Panc1 (cell line): ENCODE results near the gene WDFY3. TPM values are rescaled to one million over a fixed set of nuclear protein-coding genes. Genes with fewer than 3 reads are reported as not detected.

Source experiments
- ATAC-seq: fragments of 200-7000 bp; cut with Tn5 transposase; 2 replicates; pipeline ENCODE4 v1.9.1; 2020; ENCODE audit warnings: mild to moderate bottlenecking, moderate library complexity
- BruUV-seq: library from RNA; stranded (reverse); fragments of 400-500 nt; replicated peaks from 2 replicates; lab custom pipeline; 2021; lab: Mats Ljungman, UMichigan
- CTCF ChIA-PET: fragments of 300-600 bp; sonication (Branson Sonifier 250); formaldehyde crosslinking; loops from one replicate; lab custom pipeline; 2022; ENCODE audit warnings: antibody characterized with exemption; lab: Charles Lee
- POLR2A ChIA-PET: fragments of 300-600 bp; sonication (Branson Sonifier 250); formaldehyde crosslinking; loops from one replicate; lab custom pipeline; 2022; ENCODE audit warnings: antibody characterized with exemption; lab: Charles Lee
- DNase-seq: peaks from one replicate; pipeline ENCODE4 v3.0.0-alpha.2; 2010; ENCODE audit warnings: low read depth, low spot score
- H3K27ac ChIP-seq: 2 replicates; pipeline ENCODE4 v1.5.1; 2011; ENCODE audit warnings: mild to moderate bottlenecking, low read length, inconsistent platforms
- H3K27me3 ChIP-seq: fragments of 200-500 bp; sonication (Bioruptor generic); 2 replicates; pipeline ENCODE4 v1.6.0; 2014; ENCODE audit warnings: low read length, inconsistent platforms; ENCODE audit not compliant: control insufficient read depth, insufficient read depth
- H3K36me3 ChIP-seq: fragments of 200-500 bp; sonication (Bioruptor generic); 2 replicates; pipeline ENCODE4 v1.5.1; 2014; ENCODE audit warnings: inconsistent platforms, mild to moderate bottlenecking, low read length, moderate library complexity; ENCODE audit not compliant: control insufficient read depth, insufficient read depth
- H3K4me1 ChIP-seq: 2 replicates; pipeline ENCODE4 v1.5.1; 2011; ENCODE audit warnings: inconsistent platforms, mild to moderate bottlenecking, low read length, moderate library complexity; ENCODE audit not compliant: control insufficient read depth, insufficient read depth
- H3K4me3 ChIP-seq, 2 experiments: 2 replicates each; pipeline ENCODE4 v1.5.1; 2011 to 2012; ENCODE audit warnings: low read depth in 2 of 2, low read length in 2 of 2, mild to moderate bottlenecking in 2 of 2, inconsistent platforms in 1 of 2, moderate library complexity in 1 of 2
- H3K9me3 ChIP-seq: fragments of 200-500 bp; sonication (Bioruptor generic); 2 replicates; pipeline ENCODE4 v1.5.1; 2014; ENCODE audit warnings: low read depth, mild to moderate bottlenecking, inconsistent platforms, low read length, moderate library complexity; ENCODE audit not compliant: control insufficient read depth, insufficient read depth
- POLR2AphosphoS5 ChIP-seq: IDR thresholded peaks from 2 replicates; pipeline ENCODE4 v1.6.1; 2012; ENCODE audit warnings: mild to moderate bottlenecking, low read depth, low read length, moderate library complexity
- SIN3A ChIP-seq: IDR thresholded peaks from 2 replicates; pipeline ENCODE4 v1.6.1; 2012; ENCODE audit warnings: low read depth, mild to moderate bottlenecking, low read length, moderate library complexity, borderline replicate concordance; ENCODE audit not compliant: insufficient read depth
- TCF7L2 ChIP-seq: IDR thresholded peaks from 2 replicates; pipeline ENCODE4 v1.6.1; 2011; ENCODE audit warnings: mild to moderate bottlenecking, low read depth, low read length, inconsistent platforms
- in situ Hi-C: cut with HindIII; loops from 2 replicates; pipeline ENCODE4 v1.10.0; 2016; ENCODE audit warnings: low sequenced_read_pairs, low pct_unique_long_range_greater_than_20kb
- intact Hi-C: fragments of 100-400 bp; cut with micrococcal nuclease; formaldehyde crosslinking; loops from one replicate; pipeline ENCODE4 v1.10.0; 2022; ENCODE audit not compliant: unreplicated experiment
- total RNA-seq: library from RNA; stranded (reverse); gene quantifications from one replicate; pipeline ENCODE4 v1.2.1, GENCODE V29; 2021; ENCODE audit not compliant: unreplicated experiment
- TF ChIP-seq, protein P1 (sequence below), 2 experiments: IDR thresholded peaks; 2 replicates each; pipeline ENCODE4 v1.6.1; 2011 to 2012; ENCODE audit warnings: low read depth in 2 of 2, control low read depth in 1 of 2, low read length in 1 of 2, mild to moderate bottlenecking in 1 of 2, moderate library complexity in 1 of 2; ENCODE audit not compliant: insufficient read depth in 1 of 2
- TF ChIP-seq, protein P2 (sequence below): fragments of 450-650 bp; IDR thresholded peaks from 2 replicates; pipeline ENCODE4 v1.5.1; 2017; ENCODE audit warnings: mild to moderate bottlenecking

The WDFY3 gene
- total RNA-seq, 1 experiment from 2014 or later = 47.8 TPM

DNA sequence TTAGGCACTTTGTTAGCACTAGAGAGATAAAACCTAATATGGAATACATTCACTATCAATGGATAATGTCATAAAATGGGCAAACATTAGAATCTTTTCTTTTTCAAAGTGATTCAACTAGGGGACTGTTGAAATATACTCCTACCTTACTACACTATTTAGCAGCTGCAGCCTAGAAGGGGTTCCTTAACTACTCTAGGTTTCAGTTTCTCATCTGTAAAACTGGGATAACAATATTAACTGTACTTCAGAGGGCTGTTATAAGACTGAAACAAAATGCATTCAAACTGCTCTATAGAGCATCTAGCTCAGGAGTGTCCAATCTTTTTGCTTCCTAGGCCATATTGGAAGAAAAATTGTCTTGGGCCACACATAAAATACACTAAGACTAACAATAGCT lies 236.1 kb downstream of the WDFY3 start:
- H3K4me3 ChIP-seq = no peak overlapping the region
- intact Hi-C loops = no loop called here
- DNase-seq (no peak), ATAC-seq (no peak)
- H3K27ac ChIP-seq = no peak overlapping the region
- peaks cover 9% of the 10 kb centered on the region for H3K36me3 ChIP-seq
- in situ Hi-C loops = no loop called here
- no TSS peak for BruUV-seq
- ChIA-PET CTCF (no interaction called here), POLR2A (no interaction called here)
- no peaks in the 10 kb centered on the region for H3K4me1 ChIP-seq
- no peak for TF ChIP-seq SIN3A
- no peak for TF ChIP-seq TCF7L2
- no peak for TF ChIP-seq POLR2AphosphoS5
- TF ChIP-seq, protein P1, sequence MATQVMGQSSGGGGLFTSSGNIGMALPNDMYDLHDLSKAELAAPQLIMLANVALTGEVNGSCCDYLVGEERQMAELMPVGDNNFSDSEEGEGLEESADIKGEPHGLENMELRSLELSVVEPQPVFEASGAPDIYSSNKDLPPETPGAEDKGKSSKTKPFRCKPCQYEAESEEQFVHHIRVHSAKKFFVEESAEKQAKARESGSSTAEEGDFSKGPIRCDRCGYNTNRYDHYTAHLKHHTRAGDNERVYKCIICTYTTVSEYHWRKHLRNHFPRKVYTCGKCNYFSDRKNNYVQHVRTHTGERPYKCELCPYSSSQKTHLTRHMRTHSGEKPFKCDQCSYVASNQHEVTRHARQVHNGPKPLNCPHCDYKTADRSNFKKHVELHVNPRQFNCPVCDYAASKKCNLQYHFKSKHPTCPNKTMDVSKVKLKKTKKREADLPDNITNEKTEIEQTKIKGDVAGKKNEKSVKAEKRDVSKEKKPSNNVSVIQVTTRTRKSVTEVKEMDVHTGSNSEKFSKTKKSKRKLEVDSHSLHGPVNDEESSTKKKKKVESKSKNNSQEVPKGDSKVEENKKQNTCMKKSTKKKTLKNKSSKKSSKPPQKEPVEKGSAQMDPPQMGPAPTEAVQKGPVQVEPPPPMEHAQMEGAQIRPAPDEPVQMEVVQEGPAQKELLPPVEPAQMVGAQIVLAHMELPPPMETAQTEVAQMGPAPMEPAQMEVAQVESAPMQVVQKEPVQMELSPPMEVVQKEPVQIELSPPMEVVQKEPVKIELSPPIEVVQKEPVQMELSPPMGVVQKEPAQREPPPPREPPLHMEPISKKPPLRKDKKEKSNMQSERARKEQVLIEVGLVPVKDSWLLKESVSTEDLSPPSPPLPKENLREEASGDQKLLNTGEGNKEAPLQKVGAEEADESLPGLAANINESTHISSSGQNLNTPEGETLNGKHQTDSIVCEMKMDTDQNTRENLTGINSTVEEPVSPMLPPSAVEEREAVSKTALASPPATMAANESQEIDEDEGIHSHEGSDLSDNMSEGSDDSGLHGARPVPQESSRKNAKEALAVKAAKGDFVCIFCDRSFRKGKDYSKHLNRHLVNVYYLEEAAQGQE (IDR thresholded peaks at IDR 0.05; ENCODE audit: insufficient read depth in 1 of 2, low read depth in 2 of 2, low read length in 1 of 2) = no peak
- TF ChIP-seq, protein P2, sequence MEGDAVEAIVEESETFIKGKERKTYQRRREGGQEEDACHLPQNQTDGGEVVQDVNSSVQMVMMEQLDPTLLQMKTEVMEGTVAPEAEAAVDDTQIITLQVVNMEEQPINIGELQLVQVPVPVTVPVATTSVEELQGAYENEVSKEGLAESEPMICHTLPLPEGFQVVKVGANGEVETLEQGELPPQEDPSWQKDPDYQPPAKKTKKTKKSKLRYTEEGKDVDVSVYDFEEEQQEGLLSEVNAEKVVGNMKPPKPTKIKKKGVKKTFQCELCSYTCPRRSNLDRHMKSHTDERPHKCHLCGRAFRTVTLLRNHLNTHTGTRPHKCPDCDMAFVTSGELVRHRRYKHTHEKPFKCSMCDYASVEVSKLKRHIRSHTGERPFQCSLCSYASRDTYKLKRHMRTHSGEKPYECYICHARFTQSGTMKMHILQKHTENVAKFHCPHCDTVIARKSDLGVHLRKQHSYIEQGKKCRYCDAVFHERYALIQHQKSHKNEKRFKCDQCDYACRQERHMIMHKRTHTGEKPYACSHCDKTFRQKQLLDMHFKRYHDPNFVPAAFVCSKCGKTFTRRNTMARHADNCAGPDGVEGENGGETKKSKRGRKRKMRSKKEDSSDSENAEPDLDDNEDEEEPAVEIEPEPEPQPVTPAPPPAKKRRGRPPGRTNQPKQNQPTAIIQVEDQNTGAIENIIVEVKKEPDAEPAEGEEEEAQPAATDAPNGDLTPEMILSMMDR = no peak
- no peaks in the 10 kb centered on the region for H3K27me3 ChIP-seq
- no peaks in the 10 kb centered on the region for H3K9me3 ChIP-seq

DNA sequence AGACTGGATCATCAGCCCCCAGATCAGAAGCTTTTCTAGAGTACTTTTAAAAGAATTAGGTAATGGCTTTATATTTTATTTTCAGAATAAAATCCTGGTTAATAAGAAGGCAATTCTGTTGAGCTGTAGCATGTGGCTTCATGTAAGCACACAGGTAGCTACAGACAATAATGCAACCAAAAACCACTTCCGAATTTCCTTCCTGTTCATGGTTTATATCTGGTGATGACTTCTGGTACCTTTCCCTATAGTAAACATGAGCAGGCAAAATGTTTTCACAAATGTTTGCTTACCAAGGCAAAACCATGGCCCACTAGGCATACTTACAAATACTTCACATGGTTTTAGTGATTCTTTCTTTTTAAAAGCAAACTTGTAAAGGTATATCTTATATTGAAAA lies 239.0 kb downstream of the WDFY3 start:
- Histone ChIP-seq H3K4me1 (no peaks in the 10 kb centered on the region), H3K27ac (no peak overlapping the region), H3K27me3 (no peaks in the 10 kb centered on the region), H3K36me3 (peaks cover 9% of the 10 kb centered on the region), H3K4me3 (no peak overlapping the region), H3K9me3 (no peaks in the 10 kb centered on the region)
- POLR2A ChIA-PET = no interaction called here
- no peak for DNase-seq
- intact Hi-C loops (no loop called here), in situ Hi-C loops (no loop called here)
- BruUV-seq = no TSS peak
- no peak for ATAC-seq
- TF ChIP-seq, protein P2 = no peak
- no peak for TF ChIP-seq POLR2AphosphoS5
- TF ChIP-seq, protein P1 (IDR thresholded peaks at IDR 0.05; ENCODE audit: insufficient read depth in 1 of 2, low read depth in 2 of 2, low read length in 1 of 2) = no peak
- no peak for TF ChIP-seq TCF7L2
- TF ChIP-seq SIN3A = no peak
- CTCF ChIA-PET = no interaction called here
